GM13977 (cell line): ENCODE data around the gene KLHL36.
"Not testable (repeated sequence)": the region's sequence is repeated elsewhere in the genome, so short reads cannot be mapped to it uniquely, and the experiment has no call there.

Experiments
- DNase-seq: peaks from one replicate; pipeline ENCODE4 v3.0.0; 2012; ENCODE audit warnings: low spot score
- CTCF ChIP-seq: IDR thresholded peaks from 2 replicates; pipeline ENCODE4 v1.5.1; 2012; ENCODE audit warnings: mild to moderate bottlenecking, control low read depth; ENCODE audit not compliant: insufficient read depth; ENCODE audit errors: extremely low read depth, missing control alignments
- in situ Hi-C: fragments of 300-500 bp; cut with MboI; formaldehyde crosslinking; loops from one replicate; pipeline ENCODE4 v1.12.0; 2022; ENCODE audit warnings: low sequenced_read_pairs, low pct_unique_long_range_greater_than_20kb, mixed read lengths, inconsistent platforms; ENCODE audit not compliant: unreplicated experiment

Gene KLHL36

GRCh38 chr16:84630446-84631152, 17.7 kb upstream of the KLHL36 start:
- in situ Hi-C loops, result loop anchor here (25.0 kb wide), 1 partner anchor 332 kb away; no protein-coding TSS in a partner anchor
- DNase-seq, result no peak
- no peak for TF ChIP-seq CTCF

- no peak for TF ChIP-seq CTCF
- in situ Hi-C loops, result loop anchor here (25.0 kb wide), 1 partner anchor 331 kb away; no protein-coding TSS in a partner anchor
- no peak for DNase-seq
Observed at GRCh38 chr16:84631153-84631466, 17.2 kb upstream of the KLHL36 start.

GRCh38 chr16:84631886-84632285, 16.4 kb upstream of the KLHL36 start:
- TF ChIP-seq CTCF, result no peak
- in situ Hi-C loops, result loop anchor here (25.0 kb wide), 1 partner anchor 330 kb away; no protein-coding TSS in a partner anchor
- DNase-seq, result no peak

GRCh38 chr16:84632862-84633261, 15.4 kb upstream of the KLHL36 start:
- in situ Hi-C loops, result loop anchor here (25.0 kb wide), 1 partner anchor 329 kb away; no protein-coding TSS in a partner anchor

GRCh38 chr16:84633622-84634021, 14.7 kb upstream of the KLHL36 start:
- in situ Hi-C loops, result loop anchor here (25.0 kb wide), 1 partner anchor 329 kb away; no protein-coding TSS in a partner anchor
- no peak for TF ChIP-seq CTCF
- no peak for DNase-seq

More at GRCh38 chr16:84632862-84633261, 15.4 kb upstream of the KLHL36 start:
- DNase-seq, result not testable (repeated sequence)

- DNase-seq, result no peak
- in situ Hi-C loops, result loop anchor here (25.0 kb wide), 1 partner anchor 327 kb away; no protein-coding TSS in a partner anchor
- no peak for TF ChIP-seq CTCF
Observed at GRCh38 chr16:84635702-84636101, 12.6 kb upstream of the KLHL36 start.

- no peak for DNase-seq
- in situ Hi-C loops, result loop anchor here (25.0 kb wide), 1 partner anchor 325 kb away; no protein-coding TSS in a partner anchor
- no peak for TF ChIP-seq CTCF
Observed at GRCh38 chr16:84637709-84638108, 10.6 kb upstream of the KLHL36 start.
